WERI-Rb-1 (cell line): ENCODE measurements around the gene IER2.

Source experiments
- DNase-seq: peaks from one replicate; pipeline ENCODE4 v3.0.0-alpha.2; 2020
- H3K27ac ChIP-seq: fragments of 250-450 bp; sonication (Bioruptor Pico); 2 replicates; pipeline ENCODE4 v1.5.1; 2020; ENCODE audit warnings: mild to moderate bottlenecking, moderate library complexity
- H3K27me3 ChIP-seq: fragments of 250-450 bp; sonication (Bioruptor Pico); 2 replicates; pipeline ENCODE4 v1.5.1; 2021; ENCODE audit warnings: mild to moderate bottlenecking, low read depth, moderate library complexity; ENCODE audit not compliant: insufficient read depth, severe bottlenecking
- H3K36me3 ChIP-seq: fragments of 250-450 bp; sonication (Bioruptor Pico); 2 replicates; pipeline ENCODE4 v1.5.1; 2020; ENCODE audit warnings: mild to moderate bottlenecking, moderate library complexity
- H3K4me3 ChIP-seq: 2 replicates; pipeline ENCODE4 v1.5.1; 2011; ENCODE audit warnings: low read depth, mild to moderate bottlenecking, control low read depth, low read length
- H3K9me3 ChIP-seq: fragments of 250-450 bp; sonication (Bioruptor Pico); 2 replicates; pipeline ENCODE4 v1.5.1; 2021; ENCODE audit warnings: mild to moderate bottlenecking, moderate library complexity; ENCODE audit not compliant: severe bottlenecking
- TF ChIP-seq, protein P1 (sequence below): IDR thresholded peaks from 2 replicates; pipeline ENCODE4 v1.5.1; 2011; ENCODE audit warnings: low read depth, mild to moderate bottlenecking, control low read depth, inconsistent platforms, low read length

The IER2 gene

DNA sequence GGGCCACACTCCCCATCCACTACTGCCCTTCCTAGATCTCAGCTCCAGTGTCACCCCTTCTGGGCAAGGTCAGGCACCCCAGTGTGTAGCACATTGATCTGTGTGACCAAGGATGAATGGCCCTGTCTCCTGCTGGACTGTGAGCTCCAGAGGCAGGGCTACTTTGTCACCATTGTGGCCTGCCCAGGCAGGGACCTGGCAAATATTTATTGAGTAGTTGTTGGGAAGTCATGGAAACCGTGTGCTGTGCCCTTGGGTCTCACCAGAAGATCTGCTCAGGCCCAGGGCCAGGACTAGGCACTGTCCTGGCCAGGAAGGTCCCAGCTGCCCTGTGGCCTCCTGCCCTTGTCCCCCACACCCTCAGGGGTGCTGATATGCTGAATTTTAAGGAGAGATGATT is 21.6 kb upstream of the IER2 start:
- Histone ChIP-seq H3K36me3 (peaks cover 36% of the 10 kb centered on the region), H3K27me3 (no peaks in the 10 kb centered on the region), H3K9me3 (no peaks in the 10 kb centered on the region), H3K4me3 (no peak overlapping the region), H3K27ac (peak overlapping the region; percentile 26; the same call in 1 of the 2 replicates)
- DNase-seq: no peak
- TF ChIP-seq, protein P1, sequence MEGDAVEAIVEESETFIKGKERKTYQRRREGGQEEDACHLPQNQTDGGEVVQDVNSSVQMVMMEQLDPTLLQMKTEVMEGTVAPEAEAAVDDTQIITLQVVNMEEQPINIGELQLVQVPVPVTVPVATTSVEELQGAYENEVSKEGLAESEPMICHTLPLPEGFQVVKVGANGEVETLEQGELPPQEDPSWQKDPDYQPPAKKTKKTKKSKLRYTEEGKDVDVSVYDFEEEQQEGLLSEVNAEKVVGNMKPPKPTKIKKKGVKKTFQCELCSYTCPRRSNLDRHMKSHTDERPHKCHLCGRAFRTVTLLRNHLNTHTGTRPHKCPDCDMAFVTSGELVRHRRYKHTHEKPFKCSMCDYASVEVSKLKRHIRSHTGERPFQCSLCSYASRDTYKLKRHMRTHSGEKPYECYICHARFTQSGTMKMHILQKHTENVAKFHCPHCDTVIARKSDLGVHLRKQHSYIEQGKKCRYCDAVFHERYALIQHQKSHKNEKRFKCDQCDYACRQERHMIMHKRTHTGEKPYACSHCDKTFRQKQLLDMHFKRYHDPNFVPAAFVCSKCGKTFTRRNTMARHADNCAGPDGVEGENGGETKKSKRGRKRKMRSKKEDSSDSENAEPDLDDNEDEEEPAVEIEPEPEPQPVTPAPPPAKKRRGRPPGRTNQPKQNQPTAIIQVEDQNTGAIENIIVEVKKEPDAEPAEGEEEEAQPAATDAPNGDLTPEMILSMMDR: no peak

- Histone ChIP-seq H3K4me3 (no peak overlapping the region), H3K27me3 (no peaks in the 10 kb centered on the region), H3K27ac (no peak overlapping the region), H3K36me3 (peaks cover 35% of the 10 kb centered on the region), H3K9me3 (no peaks in the 10 kb centered on the region)
- TF ChIP-seq, protein P1: no peak
- no peak for DNase-seq
Measured at GRCh38 chr19:13129384-13129783, 20.8 kb upstream of the IER2 start.

DNA sequence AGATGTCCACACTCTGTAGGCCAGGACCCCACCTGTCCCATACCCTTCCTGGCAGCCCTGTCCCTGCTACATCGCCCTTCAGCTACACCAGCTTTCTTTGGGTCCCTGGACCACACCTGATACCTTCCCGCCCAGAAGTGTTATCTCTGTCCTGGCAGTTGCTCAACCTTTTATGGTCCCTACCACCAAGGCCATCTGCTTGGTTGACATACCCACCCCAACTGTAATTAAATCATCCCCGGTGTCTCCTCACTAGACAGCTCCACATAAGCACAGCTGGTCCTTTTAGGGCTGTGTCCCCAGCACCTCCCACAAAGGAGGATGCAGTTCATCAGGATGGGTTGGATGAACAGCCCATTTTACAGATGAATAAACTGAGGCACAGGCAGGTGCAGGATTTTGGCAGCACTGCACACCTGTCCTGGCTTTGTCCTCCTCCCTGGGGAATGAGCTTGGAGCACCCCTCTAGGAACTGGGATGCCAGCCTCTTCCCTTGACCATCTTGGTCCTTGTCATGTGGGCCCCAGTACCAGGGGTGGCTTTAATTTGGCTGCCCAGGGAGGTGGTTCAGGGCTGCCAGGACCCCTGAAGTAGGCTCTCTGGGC is 19.2 kb upstream of the IER2 start:
- Histone ChIP-seq H3K27me3 (no peaks in the 10 kb centered on the region), H3K36me3 (peaks cover 42% of the 10 kb centered on the region), H3K4me3 (no peak overlapping the region), H3K9me3 (no peaks in the 10 kb centered on the region), H3K27ac (no peak overlapping the region)
- TF ChIP-seq, protein P1: no peak
- DNase-seq: no peak

GRCh38 chr19:13132471-13133180 is 17.6 kb upstream of the IER2 start:
- Histone ChIP-seq H3K9me3 (no peaks in the 10 kb centered on the region), H3K27ac (no peak overlapping the region), H3K36me3 (peaks cover 50% of the 10 kb centered on the region), H3K4me3 (no peak overlapping the region), H3K27me3 (no peaks in the 10 kb centered on the region)
- DNase-seq: no peak
- TF ChIP-seq, protein P1: no peak

DNA sequence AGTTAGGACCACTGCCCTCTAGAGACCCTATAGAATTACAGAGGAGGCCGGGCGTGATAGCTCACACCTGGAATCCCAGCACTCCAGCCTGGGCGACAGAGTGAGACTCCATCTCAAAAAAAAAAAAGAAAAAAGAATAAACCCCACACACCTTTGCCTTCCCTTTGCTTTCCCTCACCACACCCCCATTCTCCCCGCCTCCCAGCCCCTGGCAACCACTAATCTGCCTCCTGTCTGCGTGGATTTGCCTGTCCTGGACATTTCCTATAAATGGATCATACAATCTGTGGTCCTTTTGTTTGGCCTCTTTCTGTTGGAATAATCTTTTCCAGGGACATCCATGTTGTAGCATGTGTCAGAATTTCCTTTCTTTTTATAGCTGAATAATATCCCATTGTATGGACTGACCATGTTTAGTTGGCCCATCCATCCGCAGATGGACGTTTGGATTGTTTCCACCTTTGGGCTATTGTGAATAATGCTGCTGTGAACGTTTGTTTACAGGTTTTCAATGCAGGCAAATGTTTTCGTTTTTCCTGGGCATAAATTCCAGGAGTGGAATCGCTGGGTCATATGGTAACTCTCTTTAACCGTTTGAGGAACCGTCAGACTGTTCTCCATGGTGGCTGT is 16.9 kb upstream of the IER2 start:
- DNase-seq: no peak
- TF ChIP-seq, protein P1: no peak
- H3K9me3 ChIP-seq: no peaks in the 10 kb centered on the region
- H3K27ac ChIP-seq: no peak overlapping the region
- H3K36me3 ChIP-seq: peaks cover 52% of the 10 kb centered on the region
- no peaks in the 10 kb centered on the region for H3K27me3 ChIP-seq
- no peak overlapping the region for H3K4me3 ChIP-seq
